Right cardiac atrium (tissue), 5 donors: ENCODE results near the gene CAVIN2. TPM values are rescaled to one million over a fixed set of nuclear protein-coding genes. Genes with fewer than 3 reads are reported as not detected.
A peak's percentile ranks its signal among the peaks of the same experiment; 100 is the strongest.

Source experiments
- ATAC-seq, 2 donors: fragments of 200-7000 bp; cut with Tn5 transposase; one replicate each; pipeline versions ENCODE4 v1.8.0 to v1.9.1; 2020; ENCODE audit warnings: moderate library complexity in 2 of 2, mild to moderate bottlenecking in 1 of 2
- DNase-seq, 3 donors: peaks; one replicate each; pipeline ENCODE4 v3.0.0-alpha.2; 2020
- H3K27ac ChIP-seq: one replicate; pipeline ENCODE4 v1.5.1; 2013; ENCODE audit warnings: mild to moderate bottlenecking, low read length, control low read depth, moderate library complexity
- H3K27me3 ChIP-seq: one replicate; pipeline ENCODE4 v1.6.1; 2013; ENCODE audit not compliant: control insufficient read depth, insufficient read depth
- H3K4me1 ChIP-seq: one replicate; pipeline ENCODE4 v1.6.1; 2013; ENCODE audit warnings: low read length; ENCODE audit not compliant: control insufficient read depth, insufficient read depth
- H3K4me3 ChIP-seq: one replicate; pipeline ENCODE4 v1.5.1; 2013; ENCODE audit warnings: low read length, control low read depth
- H3K9me3 ChIP-seq: one replicate; pipeline ENCODE4 v1.6.1; 2013; ENCODE audit warnings: low read length; ENCODE audit not compliant: control insufficient read depth
- WGBS: extraction: QIAGEN DNeasy Blood & Tissue Kit; methylation state at CpG from one replicate; pipeline ENCODE4 v1.1.7; 2013; 5-methylcytosine and 5-hydroxymethylcytosine counted together
- intact Hi-C, 4 donors: fragments of 100-400 bp; cut with DNase I; formaldehyde crosslinking; loops; one replicate each; pipeline versions ENCODE4 v1.11.0 to v1.14.0; 2022 to 2023
- polyA plus RNA-seq: library from polyadenylated mRNA; stranded (reverse); fragments of 200-250 nt; gene quantifications from one replicate; pipeline ENCODE4 v1.2.3, GENCODE V29; 2013
- total RNA-seq, 4 donors: library from RNA; stranded (reverse); fragmentation: NEBNext Ultra II Directional; extraction: Animal tissue kit (Norgen Biotek cat#: 25700); gene quantifications; one replicate each; pipeline ENCODE4 v1.2.1, GENCODE V29; 2021
- donor health status: healthy with polysubstance abuse.
- donor health status: DM: no; HTN: yes; CAD: no.
- donor health status: DM: no; HTN: no; CAD: no.
- donor health status: DM: no; HTN: yes; CAD: no; lungs with severe emphysema.
- donor health status: DM: yes; HTN: yes; CAD: no.

Gene CAVIN2
- total and polyA plus RNA-seq, 5 donors, result 76.0 to 128 (median 113) TPM

DNA sequence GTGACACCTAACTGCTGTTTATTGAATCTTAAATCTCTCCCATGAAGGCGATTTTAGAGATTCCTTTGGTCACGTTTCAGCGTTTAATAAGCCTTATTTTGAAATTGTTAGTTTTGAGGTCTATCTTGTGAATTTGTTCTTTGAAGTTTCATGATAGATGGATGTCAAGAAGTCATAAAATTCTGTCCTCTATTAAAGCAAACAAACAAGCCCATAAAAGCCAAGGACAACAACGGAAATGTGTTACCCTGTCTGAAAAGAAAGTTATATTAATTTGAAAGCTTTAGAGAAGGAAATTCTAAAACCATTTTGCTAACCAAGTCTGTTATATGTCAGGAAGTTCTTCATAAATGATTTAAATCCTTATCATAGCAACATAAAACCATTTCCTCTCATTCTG is 7.0 kb upstream of the CAVIN2 start:
- Histone ChIP-seq H3K9me3 (no peaks in the 10 kb centered on the region), H3K4me1 (no peaks in the 10 kb centered on the region), H3K4me3 (no peak overlapping the region), H3K27ac (no peak overlapping the region), H3K27me3 (no peaks in the 10 kb centered on the region)
- DNase-seq (no peak), ATAC-seq (no peak)
- 61% methylated on average over 4 of the region's 4 CpGs for WGBS
- intact Hi-C loops, result no loop called here

DNA sequence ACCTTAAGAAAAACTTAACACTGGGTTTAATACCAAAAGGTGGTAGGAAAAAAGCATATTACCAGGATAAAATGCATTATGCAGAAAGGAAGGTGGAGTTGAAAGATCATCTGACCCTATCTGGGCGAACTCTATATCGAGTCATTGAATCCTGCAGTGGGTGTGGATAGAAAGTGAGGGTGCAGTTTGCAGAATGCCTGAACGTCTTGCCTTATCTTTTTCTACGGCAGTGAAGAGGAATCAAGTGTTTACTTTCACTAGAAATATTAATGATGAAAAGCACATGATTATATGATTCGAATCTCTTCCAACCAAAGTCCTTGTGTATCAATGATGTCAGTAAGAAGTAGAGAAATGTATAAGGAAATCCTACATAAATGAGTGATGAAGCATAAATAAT is 4.3 kb upstream of the CAVIN2 start:
- Histone ChIP-seq H3K4me3 (no peak overlapping the region), H3K4me1 (no peaks in the 10 kb centered on the region), H3K9me3 (no peaks in the 10 kb centered on the region), H3K27me3 (no peaks in the 10 kb centered on the region), H3K27ac (no peak overlapping the region)
- intact Hi-C loops, result no loop called here
- no peak for DNase-seq
- WGBS, result 70% methylated on average over 5 of the region's 5 CpGs
- no peak for ATAC-seq

GRCh38 chr2:191848771-191849767 is 2.2 kb upstream of the CAVIN2 start:
- H3K9me3 ChIP-seq, result no peaks in the 10 kb centered on the region
- WGBS, result 77% methylated on average over 7 of the region's 7 CpGs
- H3K27me3 ChIP-seq, result no peaks in the 10 kb centered on the region
- H3K4me1 ChIP-seq, result no peaks in the 10 kb centered on the region
- H3K4me3 ChIP-seq, result no peak overlapping the region
- DNase-seq (no peak), ATAC-seq (no peak)
- peak overlapping the region; percentile 77 for H3K27ac ChIP-seq
- intact Hi-C loops, result no loop called here

DNA sequence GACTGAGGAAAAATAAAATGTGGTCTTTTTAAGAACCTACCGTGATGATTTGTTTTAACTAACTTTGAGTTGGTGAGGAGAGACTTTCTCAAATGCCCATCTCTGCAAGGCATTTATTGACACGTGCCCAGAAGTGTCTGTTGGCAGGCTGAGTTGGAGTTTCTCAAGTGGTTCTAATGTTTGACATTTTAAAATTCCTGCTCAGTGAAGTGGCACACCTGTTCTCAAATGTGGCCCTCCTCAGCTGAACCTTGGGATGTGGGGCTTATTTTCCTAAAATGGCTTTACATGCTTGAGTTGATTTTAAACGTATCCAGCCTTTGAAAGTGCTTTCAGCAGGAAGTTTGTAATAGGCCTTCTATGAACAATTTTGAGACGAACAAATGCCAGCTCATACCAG is 876 bp upstream of the CAVIN2 start:
- ATAC-seq (no peak), DNase-seq (no peak)
- Histone ChIP-seq H3K4me3 (peak overlapping the region; percentile 17), H3K27me3 (no peaks in the 10 kb centered on the region), H3K9me3 (no peaks in the 10 kb centered on the region), H3K4me1 (no peaks in the 10 kb centered on the region), H3K27ac (peak overlapping the region; percentile 78)
- intact Hi-C loops, result no loop called here
- WGBS, result 29% methylated on average over 4 of the region's 4 CpGs

GRCh38 chr2:191845876-191846514 is 893 bp downstream of the CAVIN2 start:
- Histone ChIP-seq H3K27ac (peak overlapping the region; percentile 89), H3K4me1 (no peaks in the 10 kb centered on the region)
- peak in 1 of 2 donors; percentile 1 for ATAC-seq

DNA sequence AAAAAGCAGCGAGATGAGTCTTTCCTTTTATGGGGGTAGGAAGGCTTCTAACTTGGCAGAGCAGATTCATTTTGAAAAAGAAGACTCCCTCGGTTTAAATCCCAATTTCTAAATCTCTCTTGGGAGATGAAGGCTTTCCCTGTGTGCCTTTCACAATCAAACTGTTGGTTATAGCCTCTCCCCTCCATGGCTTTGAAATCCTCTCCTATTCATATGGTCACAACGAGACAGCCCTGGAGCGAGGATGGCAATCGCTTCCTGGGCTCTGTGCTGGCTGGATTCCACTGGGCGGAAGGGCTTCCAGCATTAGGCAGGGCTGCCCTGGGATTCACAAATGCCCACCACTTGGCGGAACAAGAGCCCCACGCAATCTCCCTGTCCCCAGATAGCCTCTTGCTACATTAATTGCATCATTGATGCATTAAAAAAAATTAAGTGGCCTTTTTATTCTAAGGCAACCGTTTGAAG is 1.6 kb downstream of the CAVIN2 start:
- DNase-seq (peak; percentile 76 to 86 (median 82)), ATAC-seq (peak; percentile 64 to 69)
- Histone ChIP-seq H3K27ac (peak overlapping the region; percentile 87), H3K4me1 (no peaks in the 10 kb centered on the region), H3K4me3 (peak overlapping the region; percentile 52), H3K27me3 (no peaks in the 10 kb centered on the region), H3K9me3 (no peaks in the 10 kb centered on the region)
- intact Hi-C loops, result no loop called here
- WGBS, result 5% methylated on average over 9 of the region's 9 CpGs

More at GRCh38 chr2:191845876-191846514, 893 bp downstream of the CAVIN2 start:
- no peak for DNase-seq
- H3K27me3 ChIP-seq, result no peaks in the 10 kb centered on the region
- no peaks in the 10 kb centered on the region for H3K9me3 ChIP-seq
- 16% methylated on average over 11 of the region's 11 CpGs for WGBS
- intact Hi-C loops, result no loop called here
- H3K4me3 ChIP-seq, result peak overlapping the region; percentile 52

- WGBS, result 10% methylated on average over 1 of the region's 1 CpG
- Histone ChIP-seq H3K27ac (peak overlapping the region; percentile 87), H3K4me1 (peaks cover 2% of the 10 kb centered on the region), H3K27me3 (no peaks in the 10 kb centered on the region), H3K4me3 (peak overlapping the region; percentile 52), H3K9me3 (no peaks in the 10 kb centered on the region)
- DNase-seq, result no peak
- intact Hi-C loops, result no loop called here
- no peak for ATAC-seq
Measured at GRCh38 chr2:191844706-191845105, 2.2 kb downstream of the CAVIN2 start.

DNA sequence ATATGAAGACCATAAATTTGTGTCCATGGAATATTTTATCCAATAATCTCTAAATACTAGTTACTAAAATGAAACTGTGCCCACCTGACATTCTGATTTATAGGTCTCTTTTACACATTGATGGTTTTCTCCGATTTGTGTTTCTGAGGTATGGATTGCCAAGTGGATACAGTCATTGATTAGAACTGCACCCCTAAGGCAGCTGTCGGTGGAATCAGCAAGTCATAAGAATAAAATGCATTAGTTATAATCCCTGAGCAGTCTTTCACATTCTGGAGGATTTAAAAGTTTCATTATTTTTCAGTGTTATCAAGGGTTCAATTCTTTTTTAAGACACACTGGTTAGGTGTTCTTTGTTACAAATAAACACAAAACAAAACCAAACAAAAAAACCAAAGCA is 6.0 kb downstream of the CAVIN2 start:
- H3K4me1 ChIP-seq, result peaks cover 14% of the 10 kb centered on the region
- peak overlapping the region; percentile 56 for H3K4me3 ChIP-seq
- no peak for ATAC-seq
- no peaks in the 10 kb centered on the region for H3K27me3 ChIP-seq
- no peak overlapping the region for H3K27ac ChIP-seq
- intact Hi-C loops, result no loop called here
- WGBS, result 44% methylated on average over 2 of the region's 2 CpGs
- DNase-seq, result no peak
- H3K9me3 ChIP-seq, result no peaks in the 10 kb centered on the region

- H3K9me3 ChIP-seq, result no peaks in the 10 kb centered on the region
- WGBS, result 39% methylated on average over 7 of the region's 7 CpGs
- peak overlapping the region; percentile 74 for H3K27ac ChIP-seq
- peak overlapping the region; percentile 56 for H3K4me3 ChIP-seq
- intact Hi-C loops, result no loop called here
- H3K4me1 ChIP-seq, result peaks cover 14% of the 10 kb centered on the region
- no peak for ATAC-seq
- no peaks in the 10 kb centered on the region for H3K27me3 ChIP-seq
- no peak for DNase-seq
Measured at GRCh38 chr2:191839918-191840804, 6.7 kb downstream of the CAVIN2 start.

- no peak for ATAC-seq
- intact Hi-C loops, result no loop called here
- H3K27ac ChIP-seq, result peak overlapping the region; percentile 92
- H3K4me1 ChIP-seq, result peaks cover 14% of the 10 kb centered on the region
- 70% methylated on average over 4 of the region's 4 CpGs for WGBS
- no peaks in the 10 kb centered on the region for H3K27me3 ChIP-seq
- no peak overlapping the region for H3K4me3 ChIP-seq
- DNase-seq, result no peak
- no peaks in the 10 kb centered on the region for H3K9me3 ChIP-seq
Measured at GRCh38 chr2:191838526-191838925, 8.4 kb downstream of the CAVIN2 start.
